Measurements from ENCODE around the gene CENPU. TPM values are rescaled to one million over a fixed set of nuclear protein-coding genes. Genes with fewer than 3 reads are reported as not detected.

Gene CENPU
- total and polyA plus RNA-seq, 2 experiments from 2014 or later: 88.3 to 186 TPM

DNA sequence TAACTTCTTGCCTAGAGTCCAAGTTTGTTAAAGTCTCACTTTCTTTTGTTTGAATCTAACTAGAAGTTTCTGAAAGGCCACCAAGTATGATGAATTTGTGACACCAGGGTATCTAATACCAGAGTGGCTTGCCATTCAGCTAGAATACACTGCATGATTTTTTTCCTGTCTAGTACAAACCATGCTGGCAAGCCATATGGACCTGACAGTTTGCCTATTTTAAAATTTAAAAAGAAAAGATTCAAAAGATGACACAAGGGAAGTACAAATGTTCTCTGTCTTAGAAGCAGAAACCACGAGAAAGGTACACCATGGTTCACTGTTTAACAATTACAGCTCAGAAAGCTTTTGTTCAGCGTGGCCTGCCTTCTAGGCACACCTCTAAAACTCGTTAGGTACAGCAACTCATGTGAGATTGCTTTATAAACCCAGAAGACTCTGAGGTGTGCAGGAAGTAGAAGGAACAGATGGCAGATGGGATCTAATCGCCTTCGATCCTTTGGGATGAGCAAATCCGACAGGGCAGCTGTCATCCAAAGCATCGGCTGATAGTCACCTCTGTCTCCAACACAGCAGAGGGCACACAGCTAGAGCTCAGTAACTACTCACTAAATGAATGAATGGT, 35.4 kb upstream of the CENPU start (continued):
- TF ChIP-seq, protein P1, sequence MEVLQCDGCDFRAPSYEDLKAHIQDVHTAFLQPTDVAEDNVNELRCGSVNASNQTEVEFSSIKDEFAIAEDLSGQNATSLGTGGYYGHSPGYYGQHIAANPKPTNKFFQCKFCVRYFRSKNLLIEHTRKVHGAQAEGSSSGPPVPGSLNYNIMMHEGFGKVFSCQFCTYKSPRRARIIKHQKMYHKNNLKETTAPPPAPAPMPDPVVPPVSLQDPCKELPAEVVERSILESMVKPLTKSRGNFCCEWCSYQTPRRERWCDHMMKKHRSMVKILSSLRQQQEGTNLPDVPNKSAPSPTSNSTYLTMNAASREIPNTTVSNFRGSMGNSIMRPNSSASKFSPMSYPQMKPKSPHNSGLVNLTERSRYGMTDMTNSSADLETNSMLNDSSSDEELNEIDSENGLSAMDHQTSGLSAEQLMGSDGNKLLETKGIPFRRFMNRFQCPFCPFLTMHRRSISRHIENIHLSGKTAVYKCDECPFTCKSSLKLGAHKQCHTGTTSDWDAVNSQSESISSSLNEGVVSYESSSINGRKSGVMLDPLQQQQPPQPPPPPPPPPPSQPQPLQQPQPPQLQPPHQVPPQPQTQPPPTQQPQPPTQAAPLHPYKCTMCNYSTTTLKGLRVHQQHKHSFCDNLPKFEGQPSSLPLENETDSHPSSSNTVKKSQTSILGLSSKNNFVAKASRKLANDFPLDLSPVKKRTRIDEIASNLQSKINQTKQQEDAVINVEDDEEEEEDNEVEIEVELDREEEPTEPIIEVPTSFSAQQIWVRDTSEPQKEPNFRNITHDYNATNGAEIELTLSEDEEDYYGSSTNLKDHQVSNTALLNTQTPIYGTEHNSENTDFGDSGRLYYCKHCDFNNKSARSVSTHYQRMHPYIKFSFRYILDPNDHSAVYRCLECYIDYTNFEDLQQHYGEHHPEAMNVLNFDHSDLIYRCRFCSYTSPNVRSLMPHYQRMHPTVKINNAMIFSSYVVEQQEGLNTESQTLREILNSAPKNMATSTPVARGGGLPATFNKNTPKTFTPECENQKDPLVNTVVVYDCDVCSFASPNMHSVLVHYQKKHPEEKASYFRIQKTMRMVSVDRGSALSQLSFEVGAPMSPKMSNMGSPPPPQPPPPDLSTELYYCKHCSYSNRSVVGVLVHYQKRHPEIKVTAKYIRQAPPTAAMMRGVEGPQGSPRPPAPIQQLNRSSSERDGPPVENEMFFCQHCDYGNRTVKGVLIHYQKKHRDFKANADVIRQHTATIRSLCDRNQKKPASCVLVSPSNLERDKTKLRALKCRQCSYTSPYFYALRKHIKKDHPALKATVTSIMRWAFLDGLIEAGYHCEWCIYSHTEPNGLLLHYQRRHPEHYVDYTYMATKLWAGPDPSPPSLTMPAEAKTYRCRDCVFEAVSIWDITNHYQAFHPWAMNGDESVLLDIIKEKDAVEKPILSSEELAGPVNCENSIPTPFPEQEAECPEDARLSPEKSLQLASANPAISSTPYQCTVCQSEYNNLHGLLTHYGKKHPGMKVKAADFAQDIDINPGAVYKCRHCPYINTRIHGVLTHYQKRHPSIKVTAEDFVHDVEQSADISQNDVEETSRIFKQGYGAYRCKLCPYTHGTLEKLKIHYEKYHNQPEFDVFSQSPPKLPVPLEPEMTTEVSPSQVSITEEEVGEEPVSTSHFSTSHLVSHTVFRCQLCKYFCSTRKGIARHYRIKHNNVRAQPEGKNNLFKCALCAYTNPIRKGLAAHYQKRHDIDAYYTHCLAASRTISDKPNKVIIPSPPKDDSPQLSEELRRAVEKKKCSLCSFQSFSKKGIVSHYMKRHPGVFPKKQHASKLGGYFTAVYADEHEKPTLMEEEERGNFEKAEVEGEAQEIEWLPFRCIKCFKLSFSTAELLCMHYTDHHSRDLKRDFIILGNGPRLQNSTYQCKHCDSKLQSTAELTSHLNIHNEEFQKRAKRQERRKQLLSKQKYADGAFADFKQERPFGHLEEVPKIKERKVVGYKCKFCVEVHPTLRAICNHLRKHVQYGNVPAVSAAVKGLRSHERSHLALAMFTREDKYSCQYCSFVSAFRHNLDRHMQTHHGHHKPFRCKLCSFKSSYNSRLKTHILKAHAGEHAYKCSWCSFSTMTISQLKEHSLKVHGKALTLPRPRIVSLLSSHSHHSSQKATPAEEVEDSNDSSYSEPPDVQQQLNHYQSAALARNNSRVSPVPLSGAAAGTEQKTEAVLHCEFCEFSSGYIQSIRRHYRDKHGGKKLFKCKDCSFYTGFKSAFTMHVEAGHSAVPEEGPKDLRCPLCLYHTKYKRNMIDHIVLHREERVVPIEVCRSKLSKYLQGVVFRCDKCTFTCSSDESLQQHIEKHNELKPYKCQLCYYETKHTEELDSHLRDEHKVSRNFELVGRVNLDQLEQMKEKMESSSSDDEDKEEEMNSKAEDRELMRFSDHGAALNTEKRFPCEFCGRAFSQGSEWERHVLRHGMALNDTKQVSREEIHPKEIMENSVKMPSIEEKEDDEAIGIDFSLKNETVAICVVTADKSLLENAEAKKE (CRISPR knock-in tag; IDR thresholded peaks at IDR 0.05): no peak
- TF ChIP-seq POLR2AphosphoS5 (IDR thresholded peaks at IDR 0.05; ENCODE audit: low read depth): no peak
- no peak for TF ChIP-seq CREB1 (CRISPR knock-in tag; IDR thresholded peaks at IDR 0.05; ENCODE audit: low read depth)
- no peak for TF ChIP-seq EZH2phosphoT487 (IDR thresholded peaks at IDR 0.05; ENCODE audit: unreplicated experiment)

DNA sequence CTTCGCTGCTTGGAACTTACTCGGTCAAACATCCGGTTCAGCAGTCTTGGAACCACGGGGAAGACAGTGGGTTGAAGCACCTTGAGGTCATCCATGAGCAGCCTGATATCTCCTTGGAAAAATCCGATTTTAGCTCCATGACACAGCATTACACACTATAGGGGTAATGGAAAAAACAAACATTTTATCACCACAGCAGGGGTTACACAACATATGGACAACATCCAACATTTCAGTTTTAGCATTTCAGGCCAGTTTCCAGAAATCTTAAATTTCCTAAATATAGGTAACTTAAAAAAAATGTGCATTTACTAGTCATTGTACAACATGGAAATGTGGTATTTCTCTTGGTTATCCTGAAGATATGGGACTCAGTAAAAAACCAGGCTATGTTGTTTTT, 34.4 kb upstream of the CENPU start:
- H3K27ac Mint-ChIP-seq: no peak overlapping the region
- no peak overlapping the region for H3K4me3 ChIP-seq
- H3F3A ChIP-seq (replicated peaks; ENCODE audit: low read depth): no peaks in the 10 kb centered on the region
- ATAC-seq (no peak), DNase-seq (ENCODE audit: low spot score) (no peak)
- no peaks in the 10 kb centered on the region for H3K27me3 ChIP-seq (ENCODE audit: insufficient read depth)
- no peak overlapping the region for H3K4me3 Mint-ChIP-seq
- H3K27me3 Mint-ChIP-seq (ENCODE audit: insufficient read depth, low read depth, poor library complexity): peaks cover 2% of the 10 kb centered on the region
- H3K4me1 Mint-ChIP-seq: no peaks in the 10 kb centered on the region
- H4K20me1 ChIP-seq (replicated peaks; ENCODE audit: insufficient read depth): no peaks in the 10 kb centered on the region
- no peaks in the 10 kb centered on the region for H3K36me3 ChIP-seq (ENCODE audit: insufficient read depth)
- H3K9me2 ChIP-seq (ENCODE audit: insufficient read depth): no peaks in the 10 kb centered on the region
- no peaks in the 10 kb centered on the region for H3K4me1 ChIP-seq (ENCODE audit: insufficient read depth)
- no peak overlapping the region for H3K4me2 ChIP-seq
- H3K79me2 ChIP-seq (replicated peaks; ENCODE audit: insufficient read depth): no peaks in the 10 kb centered on the region
- H2AFZ ChIP-seq: no peak overlapping the region
- no peaks in the 10 kb centered on the region for H3K36me3 Mint-ChIP-seq (ENCODE audit: low read depth)
- no peaks in the 10 kb centered on the region for H3K9me3 Mint-ChIP-seq
- H3K27ac ChIP-seq (ENCODE audit: low read depth): no peak overlapping the region
- TF ChIP-seq CREB1 (CRISPR knock-in tag; IDR thresholded peaks at IDR 0.05; ENCODE audit: low read depth): no peak
- TF ChIP-seq, protein P1 (CRISPR knock-in tag; IDR thresholded peaks at IDR 0.05): no peak
- TF ChIP-seq, protein P2, sequence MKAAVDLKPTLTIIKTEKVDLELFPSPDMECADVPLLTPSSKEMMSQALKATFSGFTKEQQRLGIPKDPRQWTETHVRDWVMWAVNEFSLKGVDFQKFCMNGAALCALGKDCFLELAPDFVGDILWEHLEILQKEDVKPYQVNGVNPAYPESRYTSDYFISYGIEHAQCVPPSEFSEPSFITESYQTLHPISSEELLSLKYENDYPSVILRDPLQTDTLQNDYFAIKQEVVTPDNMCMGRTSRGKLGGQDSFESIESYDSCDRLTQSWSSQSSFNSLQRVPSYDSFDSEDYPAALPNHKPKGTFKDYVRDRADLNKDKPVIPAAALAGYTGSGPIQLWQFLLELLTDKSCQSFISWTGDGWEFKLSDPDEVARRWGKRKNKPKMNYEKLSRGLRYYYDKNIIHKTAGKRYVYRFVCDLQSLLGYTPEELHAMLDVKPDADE (IDR thresholded peaks at IDR 0.05): no peak
- TF ChIP-seq STAT1 (IDR thresholded peaks at IDR 0.05; ENCODE audit: unreplicated experiment): no peak
- TF ChIP-seq POLR2AphosphoS5 (IDR thresholded peaks at IDR 0.05; ENCODE audit: low read depth): no peak
- TF ChIP-seq JUNB (IDR thresholded peaks at IDR 0.05; ENCODE audit: unreplicated experiment): no peak
- no peak for TF ChIP-seq ZNF331 (CRISPR knock-in tag; IDR thresholded peaks at IDR 0.05; ENCODE audit: low read depth)
- TF ChIP-seq NANOG (IDR thresholded peaks at IDR 0.05; ENCODE audit: borderline replicate concordance): no peak

Data from GM23338 (cell line).